Activated T-helper 1 cell treated with anti-CD3 and anti-CD28 coated beads, Interleukin-2, amount 50 U/mL, for 16 hours (primary cell): ENCODE results near the gene OMP.

Source experiments
- DNase-seq, 2 donors: peaks; one replicate each; pipeline ENCODE4 v3.0.0-alpha.2; 2020; ENCODE audit warnings: low read depth in 1 of 2, low spot score in 1 of 2

Gene OMP

GRCh38 chr11:77121096-77121640 lies 18.5 kb downstream of the OMP start:
- no peak for DNase-seq

GRCh38 chr11:77121876-77122575 lies 19.4 kb downstream of the OMP start:
- DNase-seq = no peak

GRCh38 chr11:77122576-77123212 lies 20.1 kb downstream of the OMP start:
- no peak for DNase-seq

DNA sequence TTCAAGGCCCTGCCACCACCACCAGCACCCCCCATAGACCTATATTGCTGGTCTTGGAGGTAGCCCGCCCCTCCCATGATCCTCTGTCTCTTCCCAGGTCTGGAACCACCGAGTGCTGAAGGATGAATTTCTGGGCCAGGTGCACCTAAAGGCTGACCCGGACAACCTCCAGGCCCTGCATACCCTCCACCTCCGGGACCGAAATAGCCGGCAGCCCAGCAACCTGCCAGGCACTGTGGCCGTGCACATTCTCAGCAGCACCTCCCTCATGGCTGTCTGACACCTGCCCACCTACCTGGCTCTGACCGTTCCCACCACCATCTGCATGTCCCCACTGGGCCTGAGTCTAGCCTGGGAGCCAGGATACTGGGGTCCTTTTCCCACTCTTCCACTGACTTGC lies 21.0 kb downstream of the OMP start:
- DNase-seq = no peak

DNA sequence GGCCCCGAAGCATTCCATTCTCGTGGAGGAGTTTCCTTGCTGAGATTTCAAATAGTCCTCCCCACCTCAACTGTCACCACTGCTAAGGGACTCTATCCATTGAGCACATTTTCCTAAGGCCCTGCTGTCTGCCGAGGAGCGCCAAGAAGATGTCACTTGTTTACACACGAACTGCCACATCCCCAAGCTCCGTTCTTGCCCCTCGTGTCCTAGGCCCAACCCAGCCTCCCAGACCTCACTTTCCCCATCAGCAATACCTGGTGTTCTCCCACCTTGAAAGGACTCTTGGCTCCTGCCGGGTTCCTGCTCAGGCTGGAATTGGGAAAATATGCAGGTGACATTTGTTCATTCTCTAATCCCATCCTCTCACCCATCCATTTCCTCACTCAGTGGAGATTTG lies 21.4 kb downstream of the OMP start:
- DNase-seq = no peak

DNA sequence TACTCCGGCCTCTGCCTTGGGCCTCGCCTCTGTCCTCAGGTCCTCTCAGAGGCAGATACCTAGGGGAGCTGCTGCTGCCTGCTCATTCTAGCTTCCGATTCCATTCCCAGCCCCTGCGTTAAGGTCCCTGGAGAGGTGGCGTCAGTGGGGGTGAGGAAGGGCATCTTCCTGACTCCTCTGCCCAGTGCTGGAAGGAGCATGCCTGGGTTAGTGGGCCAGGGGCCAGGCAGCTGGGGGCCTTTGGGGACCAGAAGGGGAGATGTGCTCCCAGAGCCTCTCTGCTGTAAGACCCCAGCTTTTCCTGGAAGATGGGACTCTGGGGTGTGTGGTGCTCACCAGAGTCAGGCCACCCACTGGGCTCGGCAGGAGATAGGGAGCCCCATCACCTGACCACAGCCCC lies 21.8 kb downstream of the OMP start:
- no peak for DNase-seq

DNA sequence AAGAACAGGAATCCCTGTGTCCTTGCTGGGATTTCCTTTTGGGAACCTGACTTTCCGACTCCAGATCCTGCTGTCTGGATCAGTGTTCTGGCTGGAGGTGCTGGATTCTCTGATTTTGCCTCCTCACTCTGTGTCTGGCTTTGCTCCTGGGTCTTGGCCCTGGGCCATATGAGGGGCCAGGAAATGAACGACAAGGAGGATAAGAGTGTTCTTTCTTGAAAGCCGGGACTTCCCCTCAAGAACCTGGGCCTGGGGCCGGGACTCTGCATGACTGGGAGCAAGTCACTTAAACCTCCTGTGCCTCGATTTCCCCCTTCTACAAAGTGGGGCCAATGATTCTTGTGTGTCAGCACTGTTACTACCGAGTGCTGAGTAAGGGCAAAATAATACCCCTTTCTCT lies 22.6 kb downstream of the OMP start:
- DNase-seq = no peak

DNA sequence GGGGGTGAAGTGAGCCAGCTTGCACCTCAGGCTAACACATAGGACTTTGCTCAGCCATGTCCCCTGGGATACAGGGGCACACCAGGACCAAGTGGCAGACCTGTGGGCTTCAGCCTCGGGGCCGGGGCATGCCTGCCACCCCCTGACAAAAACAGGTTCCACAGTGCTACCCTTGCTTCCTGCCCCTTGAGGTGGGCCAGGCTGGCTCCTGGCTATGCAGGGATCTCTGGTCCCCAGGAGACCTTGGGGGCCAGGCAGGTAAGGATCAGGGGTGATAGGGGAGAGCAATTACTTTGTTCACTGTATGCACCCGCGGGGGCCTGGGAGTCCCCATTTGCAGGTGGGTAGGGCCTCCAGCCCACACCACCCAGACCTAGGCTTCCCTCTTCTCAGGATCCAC lies 23.1 kb downstream of the OMP start:
- DNase-seq = no peak

DNA sequence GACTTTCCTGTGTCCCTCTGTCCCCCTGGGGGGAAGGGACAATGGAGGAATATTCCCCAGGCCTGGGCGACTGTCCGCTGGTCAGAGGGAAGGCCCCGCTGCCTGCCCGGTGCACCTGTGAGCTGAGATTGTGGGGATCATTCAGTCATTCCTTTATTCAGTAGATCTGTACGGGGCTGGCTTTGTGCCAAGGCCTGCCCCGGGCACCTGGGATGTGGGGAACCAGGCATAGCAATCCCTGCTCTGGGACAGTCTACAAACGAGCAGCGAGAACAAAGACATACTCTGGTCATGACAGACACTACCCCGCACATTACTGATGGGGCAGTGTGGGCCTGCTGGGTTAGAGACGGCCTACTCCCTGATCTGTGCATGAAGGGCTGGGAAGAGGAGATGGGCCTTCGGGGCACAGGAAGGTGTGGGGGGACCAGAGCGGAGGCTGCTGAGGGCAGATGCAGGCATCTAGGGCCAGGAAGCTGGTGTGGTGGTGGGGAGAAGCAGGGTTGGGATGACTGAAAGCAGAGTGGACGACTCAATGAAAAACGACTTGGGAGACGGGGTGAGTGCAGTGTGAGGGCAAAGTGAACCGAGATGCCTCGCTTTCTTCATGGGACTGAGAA lies 23.6 kb downstream of the OMP start:
- no peak for DNase-seq

GRCh38 chr11:77126861-77127234 lies 24.2 kb downstream of the OMP start:
- no peak for DNase-seq

DNA sequence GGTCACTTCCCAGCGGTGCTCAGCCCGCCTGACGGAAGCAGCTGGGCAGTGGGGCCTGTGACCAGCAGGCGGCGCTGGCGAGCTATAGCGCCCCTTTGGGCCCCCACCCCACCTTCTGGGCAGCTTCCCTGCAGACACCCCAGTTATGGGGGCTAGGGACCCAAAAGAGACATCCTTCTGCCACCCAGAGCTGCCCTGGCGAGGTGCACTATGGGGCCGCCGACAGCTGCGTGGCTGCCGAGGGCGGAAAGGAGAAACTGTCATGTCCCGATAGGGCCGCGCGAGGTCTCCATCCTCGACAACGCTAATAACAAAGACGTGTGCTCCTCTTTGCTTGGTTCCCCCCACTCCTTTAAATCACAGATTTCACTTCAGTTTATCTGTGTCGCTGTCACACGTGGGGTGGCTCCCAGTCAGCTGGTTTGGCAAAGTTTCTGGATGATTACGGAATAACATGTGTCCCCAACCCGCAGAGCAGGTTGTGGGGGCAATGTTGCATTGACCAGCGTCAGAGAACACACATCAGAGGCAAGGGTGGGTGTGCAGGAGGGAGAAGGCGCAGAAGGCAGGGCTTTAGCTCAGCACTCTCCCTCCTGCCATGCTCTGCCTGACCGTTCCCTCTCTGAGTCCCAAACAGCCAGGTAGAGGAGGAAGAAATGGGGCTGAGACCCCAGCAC lies 24.7 kb downstream of the OMP start:
- peak; percentile 28 to 34 for DNase-seq

DNA sequence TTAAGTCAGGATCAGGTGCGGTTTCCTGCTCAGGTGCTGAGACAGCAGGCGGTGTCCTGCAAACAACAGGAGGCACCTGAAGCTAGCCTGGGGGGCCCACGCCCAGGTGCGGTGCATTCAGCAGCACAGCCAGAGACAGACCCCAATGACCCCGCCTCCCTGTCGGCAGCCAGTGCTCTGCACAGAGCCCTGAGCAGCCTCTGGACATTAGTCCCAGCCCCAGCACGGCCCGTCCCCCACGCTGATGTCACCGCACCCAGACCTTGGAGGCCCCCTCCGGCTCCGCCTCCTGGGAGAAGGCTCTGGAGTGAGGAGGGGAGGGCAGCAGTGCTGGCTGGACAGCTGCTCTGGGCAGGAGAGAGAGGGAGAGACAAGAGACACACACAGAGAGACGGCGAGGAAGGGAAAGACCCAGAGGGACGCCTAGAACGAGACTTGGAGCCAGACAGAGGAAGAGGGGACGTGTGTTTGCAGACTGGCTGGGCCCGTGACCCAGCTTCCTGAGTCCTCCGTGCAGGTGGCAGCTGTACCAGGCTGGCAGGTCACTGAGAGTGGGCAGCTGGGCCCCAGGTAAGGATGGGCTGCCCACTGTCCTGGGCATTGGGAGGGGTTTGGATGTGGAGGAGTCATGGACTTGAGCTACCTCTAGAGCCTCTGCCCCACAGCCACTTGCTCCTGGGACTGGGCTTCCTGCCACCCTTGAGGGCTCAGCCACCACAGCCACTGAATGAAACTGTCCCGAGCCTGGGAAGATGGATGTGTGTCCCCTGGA lies 25.5 kb downstream of the OMP start, which contains the start of gene MYO7A:
MYO7A (plus strand) TSS at position 327 of the 772 bp plus-strand sequence. CDS start 2,389 bp downstream, outside the sequence.
- no peak for DNase-seq

GRCh38 chr11:77129069-77129841 lies 26.6 kb downstream of the OMP start:
- no peak for DNase-seq

GRCh38 chr11:77129842-77130756 lies 27.5 kb downstream of the OMP start:
- no peak for DNase-seq

DNA sequence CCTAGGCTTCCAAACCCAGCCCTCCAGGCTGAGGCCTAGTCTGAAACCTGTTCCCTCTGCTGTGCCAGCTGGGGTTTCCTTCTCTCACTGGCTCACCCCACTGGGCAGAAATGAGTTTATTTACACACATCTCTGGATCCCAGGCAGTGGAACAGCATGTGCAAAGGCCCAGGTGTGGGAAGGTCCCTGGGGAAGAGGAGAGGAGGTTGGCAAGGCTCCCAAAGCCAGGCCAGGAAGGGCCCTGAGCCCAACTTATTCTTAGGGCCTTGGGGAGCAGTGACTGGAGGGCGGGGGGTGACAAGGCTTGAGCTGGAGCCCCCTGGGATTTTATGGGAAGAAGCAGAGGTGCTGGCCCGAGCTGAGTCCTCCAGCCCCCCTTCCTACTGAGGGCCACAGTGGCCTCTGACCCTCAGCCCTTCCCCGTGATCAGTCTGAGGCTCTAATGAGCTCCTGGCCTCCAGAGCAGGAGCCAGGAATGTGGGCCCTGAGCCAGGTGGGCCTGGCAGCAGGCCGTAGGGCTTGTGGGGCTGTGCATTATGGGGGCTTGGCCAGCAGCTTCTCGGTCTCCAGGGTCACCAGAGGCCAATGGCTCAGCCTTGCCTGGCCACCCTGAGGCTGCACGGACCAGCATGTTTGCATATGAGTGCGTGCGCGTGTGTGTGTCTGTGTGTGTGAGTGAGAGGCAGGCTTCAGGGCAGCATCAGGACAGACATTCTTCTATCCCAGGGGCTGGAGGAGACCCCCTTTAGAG lies 28.3 kb downstream of the OMP start:
- no peak for DNase-seq

GRCh38 chr11:77131560-77131959 lies 28.9 kb downstream of the OMP start:
- DNase-seq = no peak

DNA sequence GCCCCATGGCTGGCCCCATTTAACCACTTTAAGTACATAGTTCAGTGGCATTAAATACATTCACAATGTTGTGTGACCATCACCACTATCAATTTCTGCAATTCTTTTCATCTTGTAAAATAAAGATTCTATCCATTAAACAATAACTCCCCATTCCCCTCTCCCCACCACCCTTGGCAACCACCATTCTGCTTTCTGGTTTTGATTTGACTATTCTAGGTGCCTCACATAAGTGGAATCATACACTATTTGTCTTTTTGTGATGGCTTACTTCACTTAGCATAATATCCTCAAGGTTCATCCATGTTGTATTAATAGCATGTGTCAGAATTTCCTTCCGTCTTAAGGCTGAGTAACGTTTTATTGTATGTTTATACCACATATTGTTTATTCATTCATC lies 32.4 kb downstream of the OMP start:
- DNase-seq = no peak

GRCh38 chr11:77136074-77136473 lies 33.4 kb downstream of the OMP start:
- no peak for DNase-seq
